ENCODE data around the gene AMER2. TPM values are rescaled to one million over a fixed set of nuclear protein-coding genes. Genes with fewer than 3 reads are reported as not detected.

Gene AMER2
- total and polyA plus RNA-seq, 9 of the 15 experiments (the other 6 are each of a cell fraction or from before 2014, with no cell fraction given), result not detected

DNA sequence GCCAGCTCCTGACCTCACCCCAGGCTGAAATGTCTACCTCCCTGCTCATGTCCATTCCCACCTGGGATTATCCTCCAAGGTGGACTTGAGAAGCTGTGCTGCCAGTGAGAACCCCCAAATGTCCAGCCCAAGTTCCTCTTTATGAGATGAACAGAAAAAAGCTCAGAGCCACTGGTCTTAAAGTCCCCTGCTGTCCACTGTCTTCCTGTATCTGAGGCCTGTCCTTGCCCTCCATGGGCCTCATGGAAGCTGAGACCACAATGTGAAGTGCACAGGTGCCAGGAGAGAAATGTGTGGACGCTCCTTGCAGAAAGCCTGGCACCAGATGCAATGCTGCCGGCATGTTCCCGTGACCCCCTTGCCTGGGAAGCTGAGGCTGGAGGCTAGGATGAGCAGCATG lies 3.3 kb upstream of the AMER2 start:
- ChIA-PET CTCF (ENCODE audit: low intra/inter-chr PET ratio) (no interaction called here), POLR2A (interaction anchor here (1.3 kb wide), 1 partner anchor 19 kb away, joined by 3 read pairs; no protein-coding TSS in a partner anchor)
- Histone ChIP-seq H3K27ac (ENCODE audit: extremely low read depth, low read depth, low read length) (no peak overlapping the region), H3K9ac (ENCODE audit: insufficient read depth in 1 of 2, low read depth in 2 of 2, low read length in 2 of 2) (no peak overlapping the region), H3K4me2 (ENCODE audit: insufficient read depth, low read length) (no peak overlapping the region), H3K9me3 (replicated peaks; ENCODE audit: control insufficient read depth, insufficient read depth, low read depth, low read length) (no peaks in the 10 kb centered on the region), H3K79me2 (ENCODE audit: control insufficient read depth, insufficient read depth, low read length) (no peaks in the 10 kb centered on the region), H2AFZ (ENCODE audit: low read depth, low read length) (no peak overlapping the region), H3K4me3 (no peak overlapping the region), H3K36me3 (ENCODE audit: control insufficient read depth, insufficient read depth, low read length) (no peaks in the 10 kb centered on the region), H4K20me1 (replicated peaks; ENCODE audit: control insufficient read depth, insufficient read depth, low read length) (no peaks in the 10 kb centered on the region), H3K4me1 (replicated peaks in 1 of 2; ENCODE audit: control insufficient read depth in 2 of 2, insufficient read depth in 2 of 2, low read length in 2 of 2) (peaks cover 0 to 5% of the 10 kb centered on the region in 2 experiments; a peak in 2 of 5 replicates), H3K27me3 (ENCODE audit: control insufficient read depth in 2 of 2, insufficient read depth in 2 of 2, low read length in 2 of 2) (peaks cover 5 to 19% of the 10 kb centered on the region in 2 experiments; a peak in 3 of 5 replicates), H3K9me1 (ENCODE audit: control insufficient read depth, insufficient read depth, low read length) (no peaks in the 10 kb centered on the region)
- TF ChIP-seq MTA1 (IDR thresholded peaks at IDR 0.05; ENCODE audit: borderline replicate concordance) (no peak), IFI16 (CRISPR knock-in tag; IDR thresholded peaks at IDR 0.05) (no peak), SMARCC2 (IDR thresholded peaks at IDR 0.05; ENCODE audit: low read depth) (no peak), THRAP3 (IDR thresholded peaks at IDR 0.05; ENCODE audit: borderline replicate concordance) (no peak), KDM4B (IDR thresholded peaks at IDR 0.05; ENCODE audit: borderline replicate concordance in 2 of 2, low read depth in 1 of 2) (no peak), PRPF4 (IDR thresholded peaks at IDR 0.05; ENCODE audit: insufficient read depth, low read depth, low read length, poor library complexity, severe bottlenecking) (no peak)
- TF ChIP-seq, protein P1, sequence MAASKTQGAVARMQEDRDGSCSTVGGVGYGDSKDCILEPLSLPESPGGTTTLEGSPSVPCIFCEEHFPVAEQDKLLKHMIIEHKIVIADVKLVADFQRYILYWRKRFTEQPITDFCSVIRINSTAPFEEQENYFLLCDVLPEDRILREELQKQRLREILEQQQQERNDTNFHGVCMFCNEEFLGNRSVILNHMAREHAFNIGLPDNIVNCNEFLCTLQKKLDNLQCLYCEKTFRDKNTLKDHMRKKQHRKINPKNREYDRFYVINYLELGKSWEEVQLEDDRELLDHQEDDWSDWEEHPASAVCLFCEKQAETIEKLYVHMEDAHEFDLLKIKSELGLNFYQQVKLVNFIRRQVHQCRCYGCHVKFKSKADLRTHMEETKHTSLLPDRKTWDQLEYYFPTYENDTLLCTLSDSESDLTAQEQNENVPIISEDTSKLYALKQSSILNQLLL (CRISPR knock-in tag; IDR thresholded peaks at IDR 0.05; ENCODE audit: borderline replicate concordance), result no peak
- ATAC-seq, result no peak
- no peak for DNase-seq (ENCODE audit: extremely low read depth in 1 of 4, low spot score in 3 of 4)
- intact Hi-C loops (cut with micrococcal nuclease), result no loop called here
- BruUV-seq (replicated peaks), result no TSS peak
- in situ Hi-C loops (cut with MboI), result no loop called here
- 0% methylated on average over 3 of the region's 3 CpGs for WGBS (ENCODE audit: insufficient coverage, low coverage, missing lambda C conversion rate)
- no peak for FAIRE-seq

All from K562 (cell line).